GM12801 (cell line): ENCODE data around the gene DUS4L.

Experiments used
- CTCF ChIP-seq: IDR thresholded peaks from one replicate; pipeline ENCODE4 v1.5.1; 2011; ENCODE audit warnings: control low read depth; ENCODE audit not compliant: insufficient read length; ENCODE audit errors: extremely low read depth

Gene DUS4L

DNA sequence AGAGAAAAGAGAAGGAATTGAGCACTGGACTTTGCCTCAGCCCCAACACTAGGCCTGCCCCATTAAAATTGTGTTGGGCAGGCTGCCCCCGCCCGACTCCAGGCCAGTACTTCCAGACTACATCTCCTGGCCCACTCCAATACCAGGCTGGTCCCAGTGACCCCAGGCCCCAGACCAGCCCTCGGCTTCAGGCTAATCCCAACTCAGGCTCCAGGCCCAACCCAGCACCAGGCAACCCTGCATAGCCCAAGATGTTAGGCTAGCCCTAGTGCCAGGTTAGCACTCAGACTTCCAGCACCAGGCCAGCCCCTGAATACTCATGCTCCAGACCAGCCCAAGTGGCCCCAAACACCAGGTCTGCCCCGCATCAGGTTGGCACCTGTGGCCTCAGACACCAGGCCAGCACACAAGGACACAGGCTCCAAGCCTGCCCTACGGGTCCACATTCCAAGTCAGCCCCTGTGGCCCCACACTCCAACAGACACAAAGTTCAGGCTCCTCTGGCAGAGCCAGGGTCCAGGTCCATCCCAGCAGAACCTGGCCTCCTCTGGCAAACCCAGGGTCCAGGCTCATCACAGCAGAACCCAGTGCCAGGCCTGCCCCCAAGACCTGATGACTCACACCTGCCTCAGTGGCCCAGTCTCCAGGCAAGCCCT lies 20.3 kb upstream of the DUS4L start:
- TF ChIP-seq CTCF: no peak

DNA sequence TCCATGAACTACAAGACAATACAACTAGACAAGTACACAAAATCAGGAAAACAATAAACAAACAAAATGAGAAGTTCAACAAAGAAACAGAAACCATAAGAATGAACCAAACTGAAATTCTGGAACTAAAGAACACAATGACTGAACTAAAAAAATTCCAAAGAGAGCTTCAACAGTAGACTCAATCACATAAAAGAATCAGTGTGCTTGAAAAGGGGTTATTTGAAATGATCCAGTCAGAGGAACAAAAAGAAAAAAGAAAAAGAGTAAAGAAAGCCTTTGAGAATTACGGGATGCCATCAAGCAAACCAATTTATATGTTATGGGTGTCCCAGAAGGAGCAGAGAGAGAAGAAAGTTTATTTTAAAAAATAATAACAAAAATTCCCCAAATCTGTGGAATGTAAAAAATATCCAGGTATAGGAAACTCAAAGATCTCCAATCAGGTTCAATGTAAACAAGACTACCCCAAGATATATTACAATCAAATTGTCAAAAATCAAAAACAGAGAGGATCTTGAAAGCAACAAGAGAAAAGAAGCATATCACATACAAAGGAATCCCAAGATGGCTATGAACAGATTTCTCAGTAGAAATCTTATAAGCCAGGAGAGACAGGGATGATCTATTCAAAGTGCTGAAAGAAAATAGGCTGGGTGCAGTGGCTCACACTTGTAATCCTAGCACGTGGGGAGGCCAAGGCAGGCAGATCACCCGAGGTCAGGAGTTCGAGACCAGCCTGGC lies 18.8 kb upstream of the DUS4L start:
- no peak for TF ChIP-seq CTCF

DNA sequence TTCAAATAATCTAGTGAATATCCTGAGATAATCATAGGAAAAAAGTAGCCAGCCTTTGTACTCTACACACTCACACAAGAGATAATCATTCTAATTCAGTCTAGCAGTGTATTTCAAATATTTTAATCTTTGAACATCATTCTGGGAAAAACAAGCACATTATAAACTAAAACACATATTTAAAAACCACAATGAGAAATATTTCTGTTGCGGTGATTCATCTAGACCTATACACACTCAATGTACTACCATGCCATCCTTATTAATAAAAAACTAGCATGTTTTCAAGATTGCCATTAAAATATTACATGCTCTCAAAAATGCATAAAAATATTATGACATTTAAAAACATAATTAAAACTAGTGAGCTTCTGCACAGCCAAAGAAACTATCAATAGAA lies 11.8 kb upstream of the DUS4L start:
- no peak for TF ChIP-seq CTCF

GRCh38 chr7:107555893-107556292 lies 7.9 kb upstream of the DUS4L start:
- TF ChIP-seq CTCF: no peak

DNA sequence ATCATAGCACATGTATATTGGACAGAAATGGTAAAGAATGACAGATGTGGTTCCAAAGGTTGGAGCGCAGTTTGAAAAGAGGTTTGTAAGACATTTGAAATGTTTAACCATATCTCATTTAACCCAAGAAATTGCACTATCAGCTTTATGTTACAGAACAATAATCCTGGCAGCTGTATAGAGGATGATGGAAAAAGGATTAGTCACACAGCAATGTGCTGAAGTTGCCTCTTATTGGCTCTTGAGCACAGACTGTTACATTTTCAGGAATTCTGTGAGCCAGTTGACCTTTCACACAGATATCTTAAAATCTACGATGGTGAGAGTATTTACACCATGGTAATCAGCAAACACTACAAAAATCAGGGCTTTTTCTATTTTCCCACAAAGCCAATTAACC lies 3.9 kb upstream of the DUS4L start:
- no peak for TF ChIP-seq CTCF

- TF ChIP-seq CTCF: no peak
These were observed 2.8 kb upstream of the DUS4L start for GRCh38 chr7:107560898-107561516.

DNA sequence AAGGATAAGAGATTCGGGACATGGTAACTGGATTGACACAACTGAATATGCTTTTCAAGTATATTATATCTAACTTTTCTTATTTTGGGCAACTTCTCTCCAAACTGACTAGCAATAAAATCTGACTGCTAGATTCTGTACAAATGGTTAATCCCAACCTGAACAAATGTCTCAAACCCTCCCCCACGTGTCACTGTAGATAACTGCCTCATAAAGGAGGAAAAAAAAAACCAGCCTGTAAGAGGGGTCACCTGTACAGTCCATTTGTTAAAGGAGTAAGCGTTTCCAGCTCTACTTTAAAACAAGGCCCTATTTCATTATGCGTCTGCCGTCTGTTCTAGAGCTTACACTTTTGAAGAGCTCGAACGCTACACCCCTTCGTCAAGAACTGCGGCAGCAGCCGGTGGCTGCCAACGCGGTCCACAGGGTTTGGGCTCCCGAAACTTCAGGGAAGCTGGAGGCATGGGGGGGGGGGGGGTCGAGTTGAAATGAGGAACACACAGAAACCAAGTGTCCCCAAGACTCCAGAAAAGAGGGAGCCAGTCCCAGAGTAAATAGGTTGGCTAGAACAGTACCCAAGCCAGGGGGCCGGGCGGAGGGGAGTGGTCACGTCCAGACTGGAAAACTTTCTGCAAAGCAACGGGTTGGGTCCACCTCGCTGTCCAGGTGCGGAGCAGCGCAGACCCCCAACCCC lies 543 bp upstream of the DUS4L start:
- no peak for TF ChIP-seq CTCF
